Fibroblast of lung (primary cell): ENCODE results near the gene ST6GALNAC5.

ENCODE experiments used
- EZH2 ChIP-seq: IDR thresholded peaks from 2 replicates; pipeline ENCODE4 v1.5.1; 2012; ENCODE audit warnings: low read length, control low read depth, mild to moderate bottlenecking; ENCODE audit errors: missing control alignments
- TF ChIP-seq, protein P1 (sequence below), 2 donors: IDR thresholded peaks in 1 of 2; conservative IDR thresholded peaks in 1 of 2; 1 replicate in 1 of 2; 2 replicates in 1 of 2; pipeline ENCODE4 v1.5.1; 2011 to 2012; ENCODE audit warnings: low read length in 2 of 2, control low read depth in 1 of 2, inconsistent platforms in 1 of 2, low read depth in 1 of 2, mild to moderate bottlenecking in 1 of 2

DNA sequence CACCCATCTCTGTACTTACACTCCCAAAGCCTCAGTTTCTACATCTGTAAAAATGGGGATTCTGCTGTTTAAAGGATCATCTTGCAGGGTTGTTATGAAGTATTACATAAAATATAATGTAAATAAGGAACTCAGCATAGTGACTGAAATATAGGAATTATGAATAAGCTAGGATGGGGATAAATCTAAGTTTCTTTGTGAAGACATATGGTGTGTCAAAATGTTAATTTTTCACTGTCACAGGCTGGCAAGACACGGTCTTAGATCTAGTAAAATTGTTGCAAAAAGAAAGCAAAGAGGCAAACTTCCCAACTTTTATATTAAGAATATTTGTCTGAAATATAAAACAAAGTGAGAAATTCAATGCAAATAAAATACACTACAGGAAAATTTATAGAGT lies 42.0 kb downstream of the ST6GALNAC5 start:
- no peak for TF ChIP-seq EZH2
- TF ChIP-seq, protein P1, sequence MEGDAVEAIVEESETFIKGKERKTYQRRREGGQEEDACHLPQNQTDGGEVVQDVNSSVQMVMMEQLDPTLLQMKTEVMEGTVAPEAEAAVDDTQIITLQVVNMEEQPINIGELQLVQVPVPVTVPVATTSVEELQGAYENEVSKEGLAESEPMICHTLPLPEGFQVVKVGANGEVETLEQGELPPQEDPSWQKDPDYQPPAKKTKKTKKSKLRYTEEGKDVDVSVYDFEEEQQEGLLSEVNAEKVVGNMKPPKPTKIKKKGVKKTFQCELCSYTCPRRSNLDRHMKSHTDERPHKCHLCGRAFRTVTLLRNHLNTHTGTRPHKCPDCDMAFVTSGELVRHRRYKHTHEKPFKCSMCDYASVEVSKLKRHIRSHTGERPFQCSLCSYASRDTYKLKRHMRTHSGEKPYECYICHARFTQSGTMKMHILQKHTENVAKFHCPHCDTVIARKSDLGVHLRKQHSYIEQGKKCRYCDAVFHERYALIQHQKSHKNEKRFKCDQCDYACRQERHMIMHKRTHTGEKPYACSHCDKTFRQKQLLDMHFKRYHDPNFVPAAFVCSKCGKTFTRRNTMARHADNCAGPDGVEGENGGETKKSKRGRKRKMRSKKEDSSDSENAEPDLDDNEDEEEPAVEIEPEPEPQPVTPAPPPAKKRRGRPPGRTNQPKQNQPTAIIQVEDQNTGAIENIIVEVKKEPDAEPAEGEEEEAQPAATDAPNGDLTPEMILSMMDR (conservative IDR thresholded peaks at IDR 0.05 in 1 of 2, IDR thresholded peaks at IDR 0.05 in 1 of 2; ENCODE audit: low read depth in 1 of 2, low read length in 2 of 2) = no peak
